Left kidney (tissue), 2 donors: ENCODE measurements around the gene PSMG4. TPM values are rescaled to one million over a fixed set of nuclear protein-coding genes. Genes with fewer than 3 reads are reported as not detected.

Source experiments
- DNase-seq: peaks from one replicate; pipeline ENCODE4 v3.0.0-alpha.2; 2013
- polyA plus RNA-seq: library from polyadenylated mRNA; unstranded; fragments of 120-200 nt; gene quantifications from one replicate; pipeline ENCODE4 v1.2.1, GENCODE V29; 2013; ENCODE audit not compliant: insufficient read length

The PSMG4 gene
- polyA plus RNA-seq, 1 donor: 21.7 TPM

DNA sequence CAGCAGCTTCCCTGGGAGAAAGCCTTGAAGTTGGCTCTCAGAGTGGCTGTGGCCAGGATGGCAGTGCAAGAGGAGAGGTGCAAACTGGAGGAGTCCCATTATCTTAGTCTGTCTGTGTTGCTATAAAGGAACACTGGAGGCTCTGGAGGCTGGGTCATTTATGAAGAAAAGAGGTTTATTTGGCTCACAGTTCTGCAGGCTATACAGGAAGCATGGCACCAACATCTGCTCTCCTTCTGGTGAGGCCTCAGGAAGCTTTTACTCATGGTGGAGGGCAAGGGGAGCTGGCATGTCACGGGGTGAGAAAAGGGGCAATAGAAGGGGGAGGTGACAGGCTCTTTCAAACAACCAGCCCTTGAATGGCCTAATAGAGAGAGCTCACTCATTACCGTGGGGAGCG, 47.1 kb downstream of the PSMG4 start:
- DNase-seq: no peak

DNA sequence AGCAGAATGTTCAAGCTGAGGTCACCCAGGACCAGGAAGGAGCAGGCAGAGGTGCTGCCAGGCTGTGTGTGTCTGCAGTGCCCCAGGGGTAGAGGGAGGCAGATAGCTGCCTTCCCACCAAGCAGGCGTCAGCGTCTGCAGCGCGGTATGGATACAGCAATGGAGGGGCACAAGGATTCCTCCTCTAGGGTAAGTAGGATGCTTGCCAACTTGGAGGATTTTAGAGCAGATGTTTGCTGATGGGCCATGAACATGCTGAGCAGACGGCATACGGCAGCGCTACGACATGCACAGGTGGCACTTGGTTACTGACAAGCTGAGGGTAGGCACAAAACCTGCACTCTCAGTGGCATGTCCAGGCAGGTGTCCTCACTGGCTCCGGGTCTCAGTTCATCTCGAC, 48.1 kb downstream of the PSMG4 start:
- DNase-seq: no peak

DNA sequence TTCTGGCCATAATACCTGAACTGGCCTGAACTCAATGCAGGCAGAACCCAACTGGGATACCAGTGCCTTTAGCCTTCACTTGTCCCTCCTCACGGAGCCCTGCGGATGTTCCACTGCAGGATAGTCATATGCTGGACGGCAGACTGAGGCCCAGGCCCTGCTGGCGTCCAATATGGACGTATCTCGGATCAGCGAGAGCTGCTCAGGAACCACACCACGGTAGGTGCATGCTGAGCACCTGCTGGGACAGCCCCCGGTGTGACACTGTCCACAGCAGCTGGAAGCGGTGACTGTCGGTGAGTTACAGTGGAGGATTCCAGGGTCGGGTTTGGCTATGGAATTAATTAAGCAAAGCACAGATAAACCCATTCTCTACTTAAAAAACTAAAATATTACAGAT, 48.7 kb downstream of the PSMG4 start:
- no peak for DNase-seq

GRCh38 chr6:3308106-3308505, 49.4 kb downstream of the PSMG4 start:
- no peak for DNase-seq

DNA sequence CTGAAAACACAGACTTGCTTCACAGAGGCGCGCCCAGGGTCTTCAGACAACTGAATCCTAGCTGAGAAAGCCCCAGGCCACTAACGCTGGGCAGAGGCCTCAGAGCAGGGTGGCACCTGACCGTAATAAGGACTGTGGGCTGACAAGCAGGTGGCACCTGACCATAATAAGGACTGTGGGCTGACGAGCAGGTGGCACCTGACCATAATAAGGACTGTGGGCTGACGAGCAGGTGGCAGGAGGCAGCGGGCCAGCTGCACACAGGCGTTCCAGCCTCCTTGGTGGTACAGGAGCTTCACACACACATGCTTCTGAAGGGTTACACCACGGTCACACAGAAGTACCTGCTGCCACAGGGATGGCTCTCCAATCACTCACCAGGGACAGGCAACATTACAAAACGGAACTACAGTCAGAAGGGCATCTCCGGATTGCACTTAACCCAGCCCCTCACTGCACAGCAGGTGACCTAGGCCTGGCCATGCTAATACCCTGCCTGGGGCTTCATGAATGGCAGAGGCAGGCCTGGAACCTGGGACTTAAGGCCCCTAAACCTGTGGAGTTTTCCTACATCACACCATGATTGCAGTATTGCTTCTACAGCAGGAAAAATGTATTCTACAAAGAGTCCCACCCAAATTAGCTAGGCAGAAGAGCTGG, 50.8 kb downstream of the PSMG4 start:
- DNase-seq: no peak

DNA sequence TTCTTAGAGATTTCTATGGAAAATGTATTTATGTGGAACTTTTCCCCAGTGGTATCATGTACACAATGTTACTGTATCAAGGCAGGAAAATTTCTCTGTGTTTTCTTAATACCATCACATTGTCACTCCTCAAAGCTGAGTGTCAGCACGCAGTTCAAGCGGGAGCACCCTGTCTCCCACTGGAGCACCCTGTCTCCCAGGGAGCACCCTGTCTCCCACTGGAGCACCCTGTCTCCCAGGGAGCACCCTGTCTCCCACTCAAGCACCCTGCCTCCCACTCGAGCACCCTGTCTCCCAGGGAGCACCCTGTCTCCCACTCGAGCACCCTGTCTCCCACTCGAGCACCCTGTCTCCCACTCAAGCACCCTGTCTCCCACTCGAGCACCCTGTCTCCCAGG, 51.3 kb downstream of the PSMG4 start:
- DNase-seq: no peak

- DNase-seq: no peak
Measured at GRCh38 chr6:3310703-3311102, 52.0 kb downstream of the PSMG4 start.

- DNase-seq: no peak
Measured at GRCh38 chr6:3311826-3312225, 53.1 kb downstream of the PSMG4 start.

DNA sequence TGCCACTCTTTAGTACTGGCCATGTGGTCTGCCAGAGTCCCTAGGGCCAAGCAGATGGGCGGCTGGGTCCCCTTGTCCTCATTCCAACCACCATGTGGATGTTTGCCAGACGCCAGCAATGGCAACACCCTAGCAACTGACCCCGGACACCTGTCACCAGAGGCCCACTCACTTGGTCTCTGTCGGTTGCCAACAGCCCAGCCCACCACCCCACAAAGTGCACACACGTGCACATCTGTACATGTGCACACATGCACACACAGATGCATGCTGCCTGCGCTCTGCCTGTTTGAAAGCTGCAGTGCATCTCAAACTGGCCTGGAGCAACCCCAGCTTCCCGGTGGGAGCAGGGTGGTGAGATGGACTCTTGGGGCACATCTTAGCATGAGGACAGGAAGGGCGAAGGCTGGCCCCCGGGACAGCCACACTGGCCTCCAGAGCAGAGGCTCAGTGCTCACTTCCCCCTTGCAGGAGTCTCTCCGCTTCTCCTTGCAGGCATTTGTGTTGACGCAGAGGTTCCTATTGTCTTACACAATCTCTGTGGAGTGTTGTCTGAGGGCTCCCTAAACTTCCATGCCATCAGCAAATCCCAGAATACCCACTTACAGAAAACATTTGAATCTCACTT, 54.0 kb downstream of the PSMG4 start:
- DNase-seq: no peak

GRCh38 chr6:3314176-3314575, 55.4 kb downstream of the PSMG4 start:
- DNase-seq: no peak

- DNase-seq: no peak
Measured at GRCh38 chr6:3314621-3315467, 56.1 kb downstream of the PSMG4 start.

GRCh38 chr6:3315841-3316240, 57.1 kb downstream of the PSMG4 start:
- no peak for DNase-seq

DNA sequence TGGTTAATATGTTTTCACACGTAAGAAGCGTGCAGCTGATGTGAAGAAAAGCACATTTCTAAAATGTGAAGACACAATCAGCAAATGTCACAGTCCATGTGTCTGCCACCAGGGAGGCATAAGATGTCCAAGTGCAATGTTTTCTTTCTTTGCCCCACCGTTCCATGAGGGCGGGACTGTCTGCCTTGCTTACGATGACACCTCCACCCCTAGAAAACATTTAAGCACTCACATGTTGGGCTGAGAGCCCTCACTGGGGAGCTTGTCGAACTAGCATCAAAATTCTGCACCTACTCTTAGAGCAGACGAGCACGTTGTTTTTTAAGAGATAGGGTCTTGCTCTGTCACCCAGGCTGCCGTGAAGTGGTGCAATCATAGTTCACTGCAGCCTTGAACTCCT, 57.6 kb downstream of the PSMG4 start:
- no peak for DNase-seq

GRCh38 chr6:3316818-3317217, 58.1 kb downstream of the PSMG4 start:
- DNase-seq: no peak

Other genes with a start within 250 kb of the PSMG4 start
- 31.3 TPM for gene RIPK1, start 190.5 kb upstream of the PSMG4 start, polyA plus RNA-seq
- 62.1 TPM for gene BPHL, start 140.2 kb upstream of the PSMG4 start, polyA plus RNA-seq
- 45.8 TPM for gene TUBB2A, start 101.4 kb upstream of the PSMG4 start, polyA plus RNA-seq
- 104 TPM for gene TUBB2B, start 31.3 kb upstream of the PSMG4 start, polyA plus RNA-seq
- 12.8 TPM for gene SLC22A23, start 198.1 kb downstream of the PSMG4 start, polyA plus RNA-seq